GM18873 (cell line): ENCODE results near the gene TMEM89.
A peak's percentile ranks its signal among the peaks of the same experiment; 100 is the strongest.

Source experiments
- ATAC-seq: cut with Tn5 transposase; IDR thresholded peaks from one replicate; pipeline ENCODE4 v1.9.1; 2021; ENCODE audit warnings: mild to moderate bottlenecking, moderate library complexity, moderate number of reproducible peaks; ENCODE audit not compliant: unreplicated experiment, low FRiP score

TMEM89 gene

DNA sequence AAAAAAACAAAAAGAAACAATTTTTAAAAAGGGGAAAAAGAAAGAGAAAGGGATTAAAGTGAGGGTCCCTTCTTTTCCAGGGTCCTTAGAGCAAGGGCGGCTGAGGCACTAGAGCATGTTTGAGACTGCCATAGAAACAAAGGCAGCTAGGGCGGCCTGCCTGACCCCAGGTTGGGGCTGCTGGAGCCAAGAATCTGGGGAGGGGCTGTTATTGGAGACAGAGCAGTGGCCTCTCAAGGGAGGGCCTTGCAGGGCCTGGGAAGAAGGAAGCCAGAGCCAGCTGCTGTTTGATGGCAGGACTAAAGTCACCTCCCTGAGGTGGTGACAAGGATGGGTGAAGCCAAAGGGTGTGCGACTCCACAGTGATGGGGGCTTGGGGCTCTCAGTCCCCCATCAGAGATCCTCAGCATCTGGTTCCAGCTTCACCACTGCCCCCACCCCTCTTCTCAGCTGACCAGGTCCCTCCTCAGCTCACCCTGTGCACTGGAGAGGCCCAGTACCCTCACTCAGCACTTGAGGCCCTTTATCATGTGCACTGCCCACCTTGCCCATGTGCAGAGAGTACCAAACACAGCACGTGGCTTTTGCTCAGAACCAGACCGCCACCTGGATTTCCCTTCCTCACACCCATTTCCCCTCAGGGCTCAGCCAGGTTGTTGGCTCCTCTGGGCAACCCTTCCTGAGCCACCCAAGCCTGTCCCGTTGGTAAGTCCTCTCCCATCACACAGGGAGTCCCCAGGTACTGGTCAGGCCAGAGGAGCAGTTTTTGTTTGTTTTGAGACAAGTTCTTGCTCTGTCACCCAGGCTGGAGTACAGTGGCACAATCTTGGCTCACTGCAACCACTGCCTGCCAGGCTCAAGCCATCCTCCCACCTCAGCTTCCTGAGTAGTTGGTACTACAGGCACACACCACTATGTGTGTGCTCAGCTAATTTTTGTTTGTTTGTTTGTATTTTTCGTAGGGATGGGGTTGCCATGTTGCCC, 1.7 kb downstream of the TMEM89 start:
- ATAC-seq: no peak

- ATAC-seq: no peak
Measured at GRCh38 chr3:48617559-48617958, 4.0 kb downstream of the TMEM89 start.

DNA sequence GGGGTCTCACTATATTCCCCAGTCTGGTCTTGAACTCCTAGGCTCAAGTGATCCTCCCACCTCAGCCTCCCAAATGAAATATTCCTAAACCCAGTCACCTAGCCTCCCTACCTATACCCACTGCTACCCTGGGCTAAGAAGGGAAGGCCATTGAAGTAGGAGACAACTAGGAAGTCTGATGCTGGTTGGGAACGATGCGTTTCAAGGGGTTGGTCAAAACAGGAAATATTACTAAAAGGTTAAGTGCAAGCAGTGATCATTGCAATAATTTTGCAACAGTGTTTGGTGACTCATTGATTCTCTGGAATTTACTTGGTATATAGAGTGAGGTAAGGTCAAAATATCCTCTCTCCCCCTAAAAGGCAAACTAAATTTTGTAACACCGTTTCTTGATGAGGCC, 7.5 kb downstream of the TMEM89 start:
- no peak for ATAC-seq

DNA sequence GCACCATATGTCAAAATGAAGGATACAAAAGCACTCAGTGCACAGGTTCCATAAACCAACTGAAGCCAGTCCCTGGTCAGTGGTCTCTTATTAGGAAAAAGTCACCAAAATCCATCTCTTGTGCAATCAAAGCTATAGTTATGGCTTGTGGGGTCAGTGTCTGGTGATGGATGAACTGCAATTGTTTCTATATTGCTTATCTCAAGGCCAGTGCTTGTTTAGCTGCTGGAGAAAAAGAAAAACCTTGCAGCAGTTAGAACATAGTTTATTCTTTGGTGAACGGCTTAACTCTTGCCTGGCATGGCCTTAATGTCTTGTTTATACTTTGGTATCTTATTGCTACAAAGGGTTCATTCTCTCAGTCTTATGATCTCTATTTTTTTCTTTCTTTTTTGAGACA, 9.3 kb downstream of the TMEM89 start:
- ATAC-seq: no peak

GRCh38 chr3:48609088-48610005, 12.2 kb downstream of the TMEM89 start, which contains the start of gene UQCRC1:
Gene UQCRC1 (minus strand): TSS chr3:48609646. CDS start chr3:48609620, 26 bp downstream.
- peak; percentile 94 for ATAC-seq

- ATAC-seq: no peak
Measured at GRCh38 chr3:48607519-48607918, 14.1 kb downstream of the TMEM89 start.

DNA sequence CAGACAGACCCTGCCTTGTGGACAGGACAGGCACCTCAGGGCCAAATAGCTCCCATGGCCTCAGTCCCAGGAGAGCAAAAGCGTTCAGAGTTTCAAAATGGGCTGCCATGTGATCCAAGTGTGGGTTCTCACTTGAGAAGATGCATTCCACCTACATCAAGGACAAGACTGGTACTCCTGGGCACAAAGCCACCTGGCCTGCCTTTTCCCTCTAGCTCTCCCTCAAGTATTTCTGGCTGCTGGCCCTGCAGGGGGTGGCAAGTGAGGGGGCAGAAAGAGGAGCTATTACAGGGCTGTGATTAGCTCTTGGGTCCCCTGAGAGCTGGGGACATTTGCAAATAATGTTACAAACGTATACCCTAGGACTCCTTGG, 20.0 kb downstream of the TMEM89 start:
- no peak for ATAC-seq

DNA sequence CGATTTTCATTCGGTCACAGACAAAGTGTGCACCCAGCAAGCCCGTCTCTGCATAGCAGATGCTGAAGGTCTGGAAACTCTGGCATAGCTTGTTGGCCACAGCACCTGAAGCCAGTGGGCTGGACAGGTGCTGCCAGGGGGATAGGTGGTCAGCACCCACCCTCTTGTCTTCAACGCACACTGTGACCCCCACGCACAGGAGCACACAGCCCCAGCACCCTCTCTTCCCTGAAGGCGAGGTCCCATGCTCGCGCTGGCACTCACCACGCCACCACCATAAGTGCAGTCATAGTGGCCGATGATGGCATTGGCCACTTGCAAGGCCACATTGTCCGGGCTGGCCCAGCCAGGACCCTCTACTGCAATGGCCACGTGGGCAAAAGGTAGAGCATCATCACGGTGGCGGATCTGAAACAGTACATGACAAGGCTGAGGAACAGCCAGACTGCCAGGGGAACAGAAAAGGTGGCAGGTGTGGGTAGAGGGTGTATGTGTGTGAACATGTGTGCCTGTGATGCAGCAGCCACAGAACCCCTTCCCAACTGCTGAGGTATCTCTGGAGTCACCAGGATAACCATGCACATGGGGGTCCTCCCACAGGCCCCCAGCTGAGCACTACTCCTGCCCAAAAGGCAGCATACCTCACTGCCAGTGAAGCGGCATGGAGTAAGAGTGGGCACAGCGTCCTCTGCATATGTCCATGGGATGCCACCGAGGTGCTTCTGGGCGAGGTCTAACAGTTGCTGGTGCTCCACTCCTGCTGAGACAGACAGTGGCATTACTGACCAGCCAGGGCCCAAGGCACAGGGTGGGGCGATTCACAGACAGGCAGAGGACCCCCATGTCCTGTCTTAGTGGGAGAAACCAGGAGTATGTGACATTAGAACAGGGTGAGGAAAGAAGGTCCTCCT, 20.6 kb downstream of the TMEM89 start:
- no peak for ATAC-seq

- ATAC-seq: no peak
Measured at GRCh38 chr3:48599509-48600285, 21.9 kb downstream of the TMEM89 start.

- ATAC-seq: no peak
Measured at GRCh38 chr3:48599077-48599501, 22.5 kb downstream of the TMEM89 start.

- no peak for ATAC-seq
Measured at GRCh38 chr3:48598323-48599076, 23.1 kb downstream of the TMEM89 start.

- no peak for ATAC-seq
Measured at GRCh38 chr3:48597408-48597800, 24.2 kb downstream of the TMEM89 start.

- ATAC-seq: no peak
Measured at GRCh38 chr3:48596676-48597407, 24.7 kb downstream of the TMEM89 start.

DNA sequence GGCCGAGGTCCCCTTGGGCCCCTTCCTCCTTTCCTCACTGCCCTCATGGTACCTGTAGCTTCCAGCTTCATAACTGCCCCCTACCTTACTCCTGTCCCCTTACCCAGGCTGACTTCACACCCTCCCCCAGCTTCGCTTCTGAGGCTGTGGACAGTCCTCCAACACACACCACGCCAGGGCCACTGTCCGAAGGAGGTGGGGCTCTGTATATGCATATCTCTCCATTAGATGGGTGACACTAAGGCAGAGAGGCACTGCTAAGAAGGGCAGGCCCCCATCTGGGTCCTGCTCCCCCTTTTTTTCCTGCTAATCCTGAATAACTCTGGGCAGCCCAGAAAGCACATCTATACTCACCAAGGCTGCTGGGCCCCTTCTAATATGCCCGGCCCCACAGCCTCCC, 25.4 kb downstream of the TMEM89 start:
- no peak for ATAC-seq

- ATAC-seq: no peak
Measured at GRCh38 chr3:48595526-48596121, 25.9 kb downstream of the TMEM89 start.

GRCh38 chr3:48595075-48595525, 26.5 kb downstream of the TMEM89 start, which contains the start of gene COL7A1:
Gene COL7A1 (minus strand): TSS chr3:48595329. CDS start chr3:48595159, 170 bp downstream.
- no peak for ATAC-seq

DNA sequence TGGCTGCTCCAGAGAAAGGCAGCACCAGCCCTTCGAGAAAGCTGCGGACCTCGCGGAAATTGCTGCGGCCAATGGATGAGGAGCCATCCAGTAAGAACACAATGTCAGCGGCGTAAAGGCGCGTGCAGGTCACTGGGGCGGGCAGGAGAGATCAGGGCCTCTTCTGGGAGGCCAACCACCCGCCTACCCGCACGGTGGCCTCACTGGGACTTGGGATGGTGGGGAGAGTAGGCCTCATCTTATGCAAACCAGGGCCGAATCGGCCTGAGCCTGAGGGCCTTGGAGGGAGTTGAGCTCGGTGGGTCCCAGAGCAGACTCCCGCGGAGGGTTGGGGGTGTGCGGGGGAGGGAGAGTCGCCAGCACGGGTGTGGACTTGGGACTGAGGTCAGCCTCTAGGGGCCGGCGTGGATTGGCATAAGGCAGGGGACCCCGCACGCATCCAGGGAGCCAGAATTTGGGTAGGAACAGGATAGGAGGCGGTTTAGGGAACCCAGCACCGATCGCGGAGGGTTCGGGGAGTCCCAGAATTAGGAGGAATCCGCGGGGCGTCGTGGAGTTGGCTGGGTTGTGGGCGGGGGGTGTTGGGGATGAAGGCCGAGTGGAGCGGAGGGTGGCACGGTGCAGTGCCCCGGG, 27.0 kb downstream of the TMEM89 start:
- no peak for ATAC-seq
